Adrenal gland (tissue), 12 donors: Measurements from ENCODE around the gene ZHX3. TPM values are rescaled to one million over a fixed set of nuclear protein-coding genes. Genes with fewer than 3 reads are reported as not detected.

Experiments used
- DNase-seq, 7 donors: peaks; one replicate each; pipeline ENCODE4 v3.0.0-alpha.2; 2019 to 2020
- H3K27ac ChIP-seq, 5 donors: fragments of 200-600 bp; sonication (generic) in 4 of 5; 1 replicate in 3 of 5; 2 replicates in 2 of 5; pipeline versions ENCODE4 v1.5.1 to v1.8.0; 2016 to 2020; ENCODE audit warnings: mild to moderate bottlenecking in 1 of 5
- H3K27me3 ChIP-seq: fragments of 200-600 bp; 2 replicates; pipeline ENCODE4 v1.8.0; 2021
- H3K36me3 ChIP-seq, 2 donors: fragments of 200-600 bp; replicated peaks in 1 of 2; 1 replicate in 1 of 2; 2 replicates in 1 of 2; pipeline versions ENCODE4 v1.5.1 to v1.8.0; 2018 to 2022
- H3K4me1 ChIP-seq, 2 donors: fragments of 200-600 bp; replicated peaks in 1 of 2; 1 replicate in 1 of 2; 2 replicates in 1 of 2; pipeline versions ENCODE4 v1.5.1 to v1.8.0; 2018 to 2021
- H3K4me3 ChIP-seq, 4 donors: fragments of 200-600 bp; sonication (generic) in 3 of 4; one replicate each; pipeline ENCODE4 v1.5.1; 2016 to 2018
- H3K9me3 ChIP-seq, 3 donors: fragments of 200-600 bp; sonication (generic) in 1 of 3; replicated peaks in 1 of 3; 1 replicate in 2 of 3; 2 replicates in 1 of 3; pipeline versions ENCODE4 v1.5.1 to v1.8.0; 2016 to 2021
- CTCF ChIP-seq, 6 experiments: fragments of 450-650 bp in 4 of 6; fragments of 200-600 bp in 2 of 6; sonication (generic) in 1 of 6; IDR thresholded peaks; 1 replicate in 5 of 6; 2 replicates in 1 of 6; pipeline versions ENCODE4 v1.5.1 to v1.8.0; 2016 to 2021; ENCODE audit warnings: antibody characterized with exemption in 6 of 6, mild to moderate bottlenecking in 2 of 6, moderate library complexity in 1 of 6
- POLR2A ChIP-seq, 2 donors: fragments of 450-650 bp; IDR thresholded peaks; one replicate each; pipeline ENCODE4 v1.6.1; 2017; ENCODE audit warnings: antibody characterized with exemption in 2 of 2, mild to moderate bottlenecking in 2 of 2, moderate library complexity in 1 of 2
- WGBS, 4 donors: extraction: QIAGEN DNeasy Blood & Tissue Kit in 2 of 4; methylation state at CpG; one replicate each; pipeline versions ENCODE4 v1.1.5 to v1.1.7; 2013 to 2017; 5-methylcytosine and 5-hydroxymethylcytosine counted together
- intact Hi-C, 2 donors: fragments of 100-400 bp; cut with DNase I; formaldehyde crosslinking; loops; one replicate each; pipeline versions ENCODE4 v1.14.1 to v1.15.0; 2022 to 2023
- polyA plus RNA-seq, 3 donors: library from polyadenylated mRNA; stranded (reverse); fragments of 200-250 nt in 2 of 3; fragments of 350-450 nt in 1 of 3; fragmentation: Illumina TruSeq in 1 of 3; extraction: RNeasy Lipid Tissue Mini Kit (QIAGEN cat#74804) in 1 of 3; gene quantifications; one replicate each; pipeline ENCODE4 v1.2.3, GENCODE V29; 2013 to 2014
- total RNA-seq, 9 donors: library from RNA; depleted of rRNA in 4 of 9; stranded (reverse); fragments of >200 nt in 4 of 9; fragments of 120-200 nt in 1 of 9; fragmentation: NEBNext Ultra II Directional in 1 of 9; extraction: Animal tissue kit (Norgen Biotek cat#: 25700) in 1 of 9; gene quantifications; one replicate each; pipeline versions ENCODE4 v1.1.0 to v1.2.4, GENCODE V29; 2013 to 2023
- donor health status: healthy with polysubstance abuse.
- donor health status: Bipolar disorder and iron deficiency.
- donor health status: DM: yes; HTN: yes; CAD: no.
- donor health status: DM: no; HTN: no; CAD: no.
- donor health status: DM: no; HTN: no; CAD: no.
- donor health status: DM: yes; HTN: yes; CAD: no.

Gene ZHX3
- total and polyA plus RNA-seq, 12 donors: 20.7 to 91.1 (median 51.2) TPM

GRCh38 chr20:41348430-41349172 lies 31.1 kb upstream of the ZHX3 start:
- H3K4me3 ChIP-seq: no peak overlapping the region
- 90 to 96% (median 95%) methylated on average over 9 to 13 of the region's 13 CpGs for WGBS, 4 donors
- no peaks in the 10 kb centered on the region for H3K4me1 ChIP-seq
- no peak overlapping the region for H3K27ac ChIP-seq
- peaks cover 0 to 7% of the 10 kb centered on the region in 2 donors for H3K36me3 ChIP-seq
- no peaks in the 10 kb centered on the region for H3K27me3 ChIP-seq
- H3K9me3 ChIP-seq: no peaks in the 10 kb centered on the region
- no peak for TF ChIP-seq CTCF (IDR thresholded peaks at IDR 0.05)
- TF ChIP-seq POLR2A (IDR thresholded peaks at IDR 0.05): no peak
- no peak for DNase-seq
- intact Hi-C loops: loop anchor here (10.0 kb wide), 2 partner anchors 66 to 384 kb away; no protein-coding TSS in a partner anchor

GRCh38 chr20:41347523-41348429 lies 30.2 kb upstream of the ZHX3 start:
- no peak overlapping the region for H3K27ac ChIP-seq
- intact Hi-C loops: loop anchor here (10.0 kb wide), 2 partner anchors 67 to 383 kb away; no protein-coding TSS in a partner anchor
- 89 to 95% (median 90%) methylated on average over 12 to 13 of the region's 13 CpGs for WGBS, 4 donors
- no peak for DNase-seq
- H3K27me3 ChIP-seq: no peaks in the 10 kb centered on the region
- no peaks in the 10 kb centered on the region for H3K4me1 ChIP-seq
- TF ChIP-seq POLR2A (IDR thresholded peaks at IDR 0.05) (no peak), CTCF (IDR thresholded peaks at IDR 0.05) (no peak)
- no peaks in the 10 kb centered on the region for H3K9me3 ChIP-seq
- H3K36me3 ChIP-seq: peaks cover 0 to 7% of the 10 kb centered on the region in 2 donors
- no peak overlapping the region for H3K4me3 ChIP-seq

- no peak for DNase-seq
Observed at GRCh38 chr20:41345729-41346067, 28.2 kb upstream of the ZHX3 start.

GRCh38 chr20:41344938-41345728 lies 27.6 kb upstream of the ZHX3 start:
- Histone ChIP-seq H3K4me1 (peaks cover 4 to 10% of the 10 kb centered on the region in 2 donors), H3K27me3 (no peaks in the 10 kb centered on the region), H3K4me3 (no peak overlapping the region), H3K36me3 (peaks cover 0 to 7% of the 10 kb centered on the region in 2 donors), H3K27ac (no peak overlapping the region), H3K9me3 (no peaks in the 10 kb centered on the region)
- intact Hi-C loops: loop anchor here (5.0 to 10.0 kb wide), 3 partner anchors 67 to 380 kb away; no protein-coding TSS in a partner anchor
- no peak for TF ChIP-seq POLR2A (IDR thresholded peaks at IDR 0.05)
- TF ChIP-seq CTCF (IDR thresholded peaks at IDR 0.05): no peak
- 89 to 92% (median 89%) methylated on average over 6 to 11 of the region's 11 CpGs for WGBS, 4 donors
- DNase-seq: no peak

More at GRCh38 chr20:41345729-41346067, 28.2 kb upstream of the ZHX3 start:
- intact Hi-C loops: loop anchor here (10.0 kb wide), 2 partner anchors 69 to 381 kb away; no protein-coding TSS in a partner anchor
- H3K4me1 ChIP-seq: peaks cover 0 to 7% of the 10 kb centered on the region in 2 donors
- 86 to 93% (median 92%) methylated on average over 14 to 17 of the region's 17 CpGs for WGBS, 4 donors
- no peaks in the 10 kb centered on the region for H3K27me3 ChIP-seq
- no peak overlapping the region for H3K4me3 ChIP-seq
- peaks cover 0 to 7% of the 10 kb centered on the region in 2 donors for H3K36me3 ChIP-seq
- no peak overlapping the region for H3K27ac ChIP-seq
- no peaks in the 10 kb centered on the region for H3K9me3 ChIP-seq
- TF ChIP-seq POLR2A (IDR thresholded peaks at IDR 0.05): no peak
